Measurements from ENCODE around the gene TCF4. TPM values are rescaled to one million over a fixed set of nuclear protein-coding genes. Genes with fewer than 3 reads are reported as not detected.

TCF4 gene
- total and polyA plus RNA-seq, 2 donors (not counting 1 experiment from before 2014, with no cell fraction given): 68.5 to 353 TPM

- Histone ChIP-seq H2AFZ (ENCODE audit: insufficient read depth, low read depth, low read length, poor library complexity, severe bottlenecking) (no peak overlapping the region), H3K4me3 (ENCODE audit: control extremely low read depth in 1 of 5, extremely low read depth in 1 of 5, insufficient read depth in 1 of 5, low read depth in 2 of 5, low read length in 4 of 5) (no peak overlapping the region), H3K27ac (ENCODE audit: low read length in 2 of 2) (no peak overlapping the region), H3K4me2 (replicated peaks; ENCODE audit: low read depth, low read length, poor library complexity, severe bottlenecking) (no peak overlapping the region), H3K9me3 (ENCODE audit: control extremely low read depth in 1 of 3, control insufficient read depth in 2 of 3, insufficient read depth in 1 of 3, low read length in 2 of 3) (no peaks in the 10 kb centered on the region), H3K4me1 (ENCODE audit: control insufficient read depth in 2 of 2, insufficient read depth in 2 of 2, low read length in 2 of 2) (peaks cover 12% of the 10 kb centered on the region in 2 donors), H3K9ac (ENCODE audit: low read length) (no peak overlapping the region), H3K27me3 (replicated peaks in 1 of 4; ENCODE audit: control extremely low read depth in 1 of 4, control insufficient read depth in 3 of 4, insufficient read depth in 4 of 4, low read length in 3 of 4) (no peaks in the 10 kb centered on the region), H4K20me1 (ENCODE audit: control insufficient read depth, insufficient read depth, low read length, poor library complexity, severe bottlenecking) (no peaks in the 10 kb centered on the region), H3K79me2 (ENCODE audit: control insufficient read depth, insufficient read depth, low read length) (peaks cover 18% of the 10 kb centered on the region), H3K36me3 (replicated peaks in 1 of 2; ENCODE audit: control extremely low read depth in 1 of 2, control insufficient read depth in 1 of 2, extremely low read depth in 1 of 2, insufficient read depth in 2 of 2, low read length in 1 of 2) (no peaks in the 10 kb centered on the region)
- H3K27ac Mint-ChIP-seq: peak overlapping the region; percentile 16
- ChIA-PET POLR2A (no interaction called here), CTCF (interaction anchor here (1.0 kb wide), 1 partner anchor 17 kb away, joined by 3 read pairs; no protein-coding TSS in a partner anchor)
- TF ChIP-seq EZH2 (IDR thresholded peaks at IDR 0.05; ENCODE audit: borderline replicate concordance, insufficient read depth, low read depth, low read length, poor library complexity, severe bottlenecking): no peak
- TF ChIP-seq CTCF (IDR thresholded peaks at IDR 0.05): no peak
- H3K9me3 Mint-ChIP-seq (ENCODE audit: insufficient read depth): no peaks in the 10 kb centered on the region
- WGBS (ENCODE audit: insufficient coverage): no CpG with 5 or more reads among the region's 3 CpGs
- no peak overlapping the region for H3K4me3 Mint-ChIP-seq
- peaks cover 27% of the 10 kb centered on the region for H3K4me1 Mint-ChIP-seq
- DNase-seq (no peak), ATAC-seq (ENCODE audit: low read depth) (no peak)
- H3K27me3 Mint-ChIP-seq: no peaks in the 10 kb centered on the region
- intact Hi-C loops (cut with micrococcal nuclease): no loop called here
These were observed 155.5 kb downstream of the TCF4 start for GRCh38 chr18:55432307-55433040.

GRCh38 chr18:55430026-55430425, 158.0 kb downstream of the TCF4 start:
- no peaks in the 10 kb centered on the region for H4K20me1 ChIP-seq (ENCODE audit: control insufficient read depth, insufficient read depth, low read length, poor library complexity, severe bottlenecking)
- intact Hi-C loops (cut with micrococcal nuclease): no loop called here
- Mint-ChIP-seq H3K9me3 (ENCODE audit: insufficient read depth) (no peaks in the 10 kb centered on the region), H3K4me1 (peaks cover 25% of the 10 kb centered on the region), H3K4me3 (no peak overlapping the region), H3K27me3 (no peaks in the 10 kb centered on the region), H3K27ac (no peak overlapping the region)
- CTCF ChIA-PET: interaction anchor here (1.0 kb wide), 1 partner anchor 195 kb away, joined by 7 read pairs; no protein-coding TSS in a partner anchor
- H2AFZ ChIP-seq (ENCODE audit: insufficient read depth, low read depth, low read length, poor library complexity, severe bottlenecking): no peak overlapping the region
- no peaks in the 10 kb centered on the region for H3K36me3 ChIP-seq (replicated peaks in 1 of 2; ENCODE audit: control extremely low read depth in 1 of 2, control insufficient read depth in 1 of 2, extremely low read depth in 1 of 2, insufficient read depth in 2 of 2, low read length in 1 of 2)
- POLR2A ChIA-PET: interaction anchor here (0.6 kb wide), 1 partner anchor 66 kb away, joined by 3 read pairs; no protein-coding TSS in a partner anchor
- H3K4me3 ChIP-seq (ENCODE audit: control extremely low read depth in 1 of 5, extremely low read depth in 1 of 5, insufficient read depth in 1 of 5, low read depth in 2 of 5, low read length in 4 of 5): no peak overlapping the region
- H3K27ac ChIP-seq (ENCODE audit: low read length in 2 of 2): no peak overlapping the region
- H3K4me2 ChIP-seq (replicated peaks; ENCODE audit: low read depth, low read length, poor library complexity, severe bottlenecking): no peak overlapping the region
- DNase-seq: no peak
- ATAC-seq (ENCODE audit: low read depth): no peak
- H3K9me3 ChIP-seq (ENCODE audit: control extremely low read depth in 1 of 3, control insufficient read depth in 2 of 3, insufficient read depth in 1 of 3, low read length in 2 of 3): no peaks in the 10 kb centered on the region
- H3K79me2 ChIP-seq (ENCODE audit: control insufficient read depth, insufficient read depth, low read length): peaks cover 2% of the 10 kb centered on the region
- H3K27me3 ChIP-seq (replicated peaks in 1 of 4; ENCODE audit: control extremely low read depth in 1 of 4, control insufficient read depth in 3 of 4, insufficient read depth in 4 of 4, low read length in 3 of 4): no peaks in the 10 kb centered on the region
- peaks cover 12% of the 10 kb centered on the region in 2 donors for H3K4me1 ChIP-seq (ENCODE audit: control insufficient read depth in 2 of 2, insufficient read depth in 2 of 2, low read length in 2 of 2)
- WGBS (ENCODE audit: insufficient coverage): no CpG with 5 or more reads among the region's 2 CpGs
- TF ChIP-seq EZH2 (IDR thresholded peaks at IDR 0.05; ENCODE audit: borderline replicate concordance, insufficient read depth, low read depth, low read length, poor library complexity, severe bottlenecking): no peak
- TF ChIP-seq CTCF (IDR thresholded peaks at IDR 0.05): no peak
- H3K9ac ChIP-seq (ENCODE audit: low read length): no peak overlapping the region

Data from B cell (primary cell).